CD4-positive, alpha-beta T cell treated with Interleukin-2 at 100 ng/mL for 4 hours (primary cell): ENCODE results near the gene TMEM208.
A peak's percentile ranks its signal among the peaks of the same experiment; 100 is the strongest.

Experiments
- DNase-seq: peaks from one replicate; pipeline ENCODE4 v3.0.0-alpha.2; 2020; ENCODE audit warnings: low spot score

Gene TMEM208

GRCh38 chr16:67209565-67209964 lies 17.4 kb upstream of the TMEM208 start:
- no peak for DNase-seq

DNA sequence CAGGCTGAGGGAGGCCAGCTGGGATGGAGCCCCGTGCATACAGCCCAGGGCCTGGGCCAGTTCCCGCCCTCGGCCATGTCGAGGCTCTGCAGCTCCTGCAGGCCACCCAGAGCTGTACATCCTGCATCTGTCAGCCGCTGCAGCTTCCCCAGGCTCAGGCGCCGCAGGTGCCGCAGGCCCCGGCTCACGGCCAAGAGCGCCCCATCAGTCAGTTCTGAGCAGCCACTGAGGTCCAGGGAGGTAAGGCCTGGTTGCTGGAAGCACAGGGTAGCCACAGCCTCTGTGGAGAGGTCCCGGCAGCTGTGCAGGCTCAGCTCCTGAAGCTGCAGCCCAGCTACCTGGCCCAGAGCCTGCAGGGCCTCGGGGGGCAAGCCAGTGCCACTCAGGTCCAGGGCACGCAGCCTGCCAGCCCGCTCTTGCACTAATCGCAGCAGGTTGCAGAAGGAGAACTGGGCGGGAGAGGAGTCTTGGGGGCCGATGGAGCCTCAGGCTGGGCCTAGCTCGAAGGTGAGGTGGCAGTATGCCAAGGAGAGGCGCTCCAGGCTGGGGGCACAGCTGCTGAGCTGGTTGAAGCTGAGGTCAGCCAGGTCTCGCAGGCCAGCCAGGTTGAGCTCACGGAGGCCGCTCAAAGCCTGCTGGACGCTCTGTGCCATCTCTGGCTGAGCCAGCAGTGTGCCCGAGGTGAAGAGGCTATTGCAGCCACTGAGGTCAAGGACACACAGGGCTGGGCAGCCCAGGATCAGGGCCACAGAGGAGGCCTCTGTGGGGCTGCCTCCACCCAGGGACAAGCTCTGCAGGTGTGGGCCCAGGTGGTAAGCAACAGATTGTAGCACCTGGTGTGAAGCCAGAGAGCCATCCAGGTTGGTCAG lies 16.6 kb upstream of the TMEM208 start:
- DNase-seq: no peak

GRCh38 chr16:67211674-67212073 lies 15.3 kb upstream of the TMEM208 start:
- DNase-seq: no peak

DNA sequence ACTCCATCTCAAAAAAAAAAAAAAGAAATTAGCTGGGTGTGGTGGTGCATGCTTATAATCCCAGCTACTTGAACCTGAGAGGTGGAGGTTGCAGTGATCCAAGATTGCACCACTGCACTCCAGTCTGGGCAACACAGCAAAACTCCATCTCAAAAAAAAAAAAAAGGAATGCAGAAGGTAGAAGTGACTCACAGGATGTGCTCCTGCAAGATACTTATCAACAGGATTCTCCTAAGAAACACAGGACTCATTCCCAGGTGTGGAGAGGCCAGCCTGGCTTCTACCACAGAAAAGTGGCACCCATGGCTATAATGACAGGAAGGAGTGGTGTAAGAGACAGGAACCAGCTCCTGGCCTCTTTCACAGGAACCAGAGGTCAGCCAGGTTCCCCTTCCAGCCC lies 14.2 kb upstream of the TMEM208 start:
- no peak for DNase-seq

DNA sequence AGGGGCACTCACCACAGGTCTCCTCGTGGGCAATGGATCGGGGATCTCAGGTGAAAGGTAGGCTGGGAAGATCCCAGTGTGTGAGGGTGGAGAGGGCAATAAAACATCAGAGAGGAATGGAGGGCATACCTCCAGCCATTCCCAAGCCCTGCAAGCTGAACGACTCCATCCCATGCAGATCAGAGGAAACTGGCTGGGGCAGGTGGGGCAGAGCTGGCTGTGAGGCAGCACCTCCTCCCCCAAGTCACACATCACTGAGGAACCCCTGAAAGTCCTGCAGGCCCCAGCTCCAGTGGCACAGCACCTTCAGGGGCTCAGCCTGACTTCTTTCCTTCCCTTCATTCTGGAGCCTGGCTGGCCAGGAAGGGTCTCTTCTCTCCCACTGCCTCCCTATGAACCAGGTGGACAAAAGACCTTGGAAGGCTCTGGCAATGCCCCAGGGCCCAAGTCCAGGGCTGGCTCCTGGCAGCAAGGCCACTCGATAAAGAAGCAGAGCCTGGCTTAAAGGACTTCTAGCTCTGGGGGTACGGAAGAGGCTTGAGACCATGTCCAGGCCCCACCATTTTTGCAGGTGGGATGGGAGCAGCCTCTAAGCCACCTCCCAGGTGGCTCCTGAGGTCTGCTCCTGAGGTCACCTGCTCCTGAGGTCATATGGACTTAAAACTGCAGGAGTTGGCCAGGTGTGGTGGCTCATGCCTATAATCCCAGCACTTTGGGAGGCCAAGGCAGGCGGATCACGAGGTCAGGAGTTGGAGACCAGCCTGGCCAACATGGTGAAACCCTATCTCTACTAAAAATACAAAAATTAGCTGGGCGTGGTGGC lies 13.5 kb upstream of the TMEM208 start:
- no peak for DNase-seq

DNA sequence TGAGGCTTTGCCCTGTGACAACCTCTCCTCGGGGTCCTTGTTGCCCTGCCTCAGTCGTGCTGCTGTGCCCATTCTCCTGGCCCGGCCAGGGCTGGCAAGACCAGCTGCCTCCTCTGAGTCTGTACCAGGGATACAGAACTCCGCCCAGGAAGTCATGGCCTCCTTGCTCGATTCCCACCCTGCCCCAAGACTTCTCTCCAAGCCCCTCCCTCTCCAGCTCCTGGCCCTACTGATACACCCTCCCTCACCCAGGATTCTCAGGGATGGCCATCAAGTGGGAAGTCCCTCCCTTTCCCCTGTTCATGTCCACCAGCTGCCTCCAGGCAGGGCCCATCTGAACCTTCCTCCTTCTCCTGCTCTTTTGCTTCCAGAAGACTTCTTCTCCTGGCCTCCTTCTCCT lies 11.2 kb upstream of the TMEM208 start:
- no peak for DNase-seq

GRCh38 chr16:67216612-67217490 lies 10.1 kb upstream of the TMEM208 start:
- DNase-seq: no peak

- no peak for DNase-seq
These were observed 2.9 kb upstream of the TMEM208 start for GRCh38 chr16:67223992-67224391.

GRCh38 chr16:67226295-67226803 lies 581 bp upstream of the TMEM208 start:
- DNase-seq: no peak

DNA sequence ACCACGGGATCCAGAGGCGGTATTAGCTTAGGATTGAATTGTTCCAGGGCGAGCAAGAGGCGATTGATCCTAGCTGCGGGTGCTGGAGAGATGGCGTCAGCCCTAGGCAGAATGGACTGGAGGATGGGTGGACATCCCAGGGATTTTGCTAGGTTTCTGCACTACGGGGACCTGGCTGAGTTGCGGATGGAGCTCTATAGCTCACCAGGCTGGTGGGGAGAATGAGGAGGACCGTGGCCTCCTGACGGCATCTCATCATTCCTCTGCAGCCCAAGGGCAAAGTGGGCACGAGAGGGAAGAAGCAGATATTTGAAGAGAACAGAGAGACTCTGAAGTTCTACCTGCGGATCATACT lies 614 bp downstream of the TMEM208 start:
- no peak for DNase-seq

- DNase-seq: no peak
These were observed 1.3 kb downstream of the TMEM208 start for GRCh38 chr16:67228034-67228785.

DNA sequence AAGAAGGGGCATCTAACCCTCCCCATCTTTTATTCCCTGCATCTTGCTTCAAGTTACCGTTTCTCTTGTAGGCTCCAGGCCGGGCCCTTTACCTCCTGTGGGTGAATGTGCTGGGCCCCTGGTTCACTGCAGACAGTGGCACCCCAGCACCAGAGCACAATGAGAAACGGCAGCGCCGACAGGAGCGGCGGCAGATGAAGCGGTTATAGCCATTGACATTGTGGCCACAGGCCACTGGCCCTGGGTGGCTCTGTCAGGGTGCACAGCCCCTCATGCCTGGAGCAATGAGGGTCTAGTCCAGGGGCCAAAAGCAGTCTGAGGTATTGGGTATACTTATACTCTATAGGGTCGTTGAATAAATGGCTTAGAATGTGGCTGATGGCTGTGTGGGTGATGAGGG lies 2.0 kb downstream of the TMEM208 start:
- DNase-seq: no peak

DNA sequence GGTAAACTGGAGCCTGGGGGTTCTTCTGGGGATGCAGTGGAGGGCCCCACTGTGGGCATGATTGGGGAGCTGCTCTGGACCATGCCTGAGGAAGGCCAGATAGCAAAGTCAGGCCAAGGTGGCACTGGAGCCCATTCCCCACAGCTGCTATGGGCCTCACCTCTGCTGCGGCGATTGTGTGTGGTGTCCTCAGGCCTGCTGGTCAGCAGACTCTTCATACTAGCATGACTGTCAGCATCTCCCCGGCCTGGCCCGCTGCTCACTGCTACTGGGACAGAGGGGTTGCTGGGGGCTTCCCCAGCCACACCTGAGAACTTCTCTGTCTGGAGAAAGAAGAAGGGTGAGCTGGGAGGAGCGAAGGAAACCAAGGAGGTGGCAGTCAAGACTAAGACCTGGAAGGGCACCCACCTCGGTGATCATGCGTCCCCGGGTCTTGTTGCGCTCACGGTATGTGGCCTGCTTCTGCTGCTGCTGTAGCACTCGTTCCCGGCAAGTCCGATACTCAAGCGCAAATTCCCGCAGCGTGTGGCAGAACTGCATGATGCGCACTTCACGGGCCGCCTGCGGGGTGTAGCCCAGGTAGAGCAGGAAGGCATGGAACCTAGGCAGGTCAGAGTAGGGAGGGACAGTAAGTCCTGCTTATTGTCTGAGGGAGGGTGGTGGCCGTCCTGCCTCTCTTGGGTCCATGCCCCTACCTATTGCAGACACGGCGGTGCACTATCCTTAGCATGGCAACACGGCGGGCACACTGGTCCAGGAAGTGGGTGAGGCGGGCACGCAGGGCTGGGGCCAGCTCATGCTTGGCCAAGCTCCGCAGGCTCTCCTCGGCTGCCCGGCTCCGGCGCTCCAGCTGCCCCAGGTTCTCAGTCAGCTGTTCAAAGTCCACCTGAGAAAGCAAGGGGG lies 3.2 kb downstream of the TMEM208 start:
- DNase-seq: no peak

- no peak for DNase-seq
These were observed 4.1 kb downstream of the TMEM208 start for GRCh38 chr16:67230809-67231660.

DNA sequence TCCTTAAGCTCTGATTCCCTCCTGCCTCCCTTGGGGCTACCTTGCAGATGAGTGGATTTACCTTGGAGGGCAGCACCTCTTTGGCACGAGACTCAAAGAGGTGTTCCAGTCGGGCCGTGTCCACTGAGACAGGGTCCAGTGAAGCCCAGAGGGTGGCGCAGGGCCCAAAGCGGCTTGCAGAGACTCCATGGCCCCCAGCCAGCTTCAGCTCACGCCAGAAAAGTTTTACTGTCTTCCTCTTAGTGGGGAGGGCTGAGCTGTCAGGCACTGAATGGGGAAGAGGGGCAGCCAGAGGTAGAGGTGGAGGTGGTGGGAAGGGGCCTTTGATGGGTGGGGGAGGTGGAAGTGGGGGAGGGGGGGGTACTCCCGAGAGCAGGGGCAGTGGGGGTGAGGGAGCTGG lies 6.7 kb downstream of the TMEM208 start:
- DNase-seq: no peak

- no peak for DNase-seq
These were observed 7.3 kb downstream of the TMEM208 start for GRCh38 chr16:67234180-67234597.

DNA sequence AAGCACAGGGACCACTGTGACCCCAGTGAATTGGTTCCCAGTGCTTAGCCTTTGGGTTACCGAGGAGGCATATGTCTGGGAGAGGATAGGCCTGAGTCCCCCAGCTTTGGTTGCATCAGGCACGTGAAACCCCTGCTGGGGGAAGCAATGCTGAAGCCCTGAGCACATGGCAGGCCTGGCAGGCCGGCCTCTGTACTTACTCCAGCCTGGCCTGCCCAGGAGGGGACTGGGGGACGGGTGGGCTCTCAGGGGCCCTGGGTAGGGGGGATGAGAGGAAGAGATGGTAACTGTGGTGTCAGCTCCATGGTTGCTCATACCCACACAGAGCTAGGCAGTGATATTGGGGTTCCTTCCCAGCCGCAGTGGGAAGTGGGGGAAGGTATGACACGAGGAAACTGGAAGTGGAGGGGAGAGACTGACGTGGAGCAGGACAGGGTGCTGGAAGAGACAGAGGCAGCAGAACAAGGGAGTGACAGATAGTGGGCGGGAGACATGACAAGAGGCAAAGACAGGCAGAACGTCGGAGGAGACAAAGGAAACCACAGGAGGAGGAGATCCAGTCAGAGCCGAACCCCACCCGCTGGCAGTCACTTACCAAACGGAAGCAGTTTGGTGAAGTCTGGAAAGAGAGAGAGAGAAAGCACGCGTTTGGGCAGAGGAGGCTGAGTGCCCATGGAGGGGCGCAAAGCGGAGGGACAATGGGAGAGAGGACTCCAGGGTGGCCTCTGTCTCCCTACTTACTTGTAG lies 9.1 kb downstream of the TMEM208 start:
- peak; percentile 73 for DNase-seq

GRCh38 chr16:67236563-67237395 lies 9.8 kb downstream of the TMEM208 start:
- DNase-seq: peak; percentile 75
